Daoy (cell line): ENCODE data around the gene ATP10B. TPM values are rescaled to one million over a fixed set of nuclear protein-coding genes. Genes with fewer than 3 reads are reported as not detected.

Source experiments
- DNase-seq: peaks from one replicate; pipeline ENCODE4 v3.0.0-alpha.2; 2015; ENCODE audit warnings: low read depth
- total RNA-seq: library from RNA; depleted of rRNA; stranded (reverse); fragments of >200 nt; shearing (Covaris generic); gene quantifications from 2 replicates; pipeline ENCODE4 v1.2.3, GENCODE V29; 2014

Gene ATP10B
- total RNA-seq, 1 experiment from 2014 or later, result not detected

DNA sequence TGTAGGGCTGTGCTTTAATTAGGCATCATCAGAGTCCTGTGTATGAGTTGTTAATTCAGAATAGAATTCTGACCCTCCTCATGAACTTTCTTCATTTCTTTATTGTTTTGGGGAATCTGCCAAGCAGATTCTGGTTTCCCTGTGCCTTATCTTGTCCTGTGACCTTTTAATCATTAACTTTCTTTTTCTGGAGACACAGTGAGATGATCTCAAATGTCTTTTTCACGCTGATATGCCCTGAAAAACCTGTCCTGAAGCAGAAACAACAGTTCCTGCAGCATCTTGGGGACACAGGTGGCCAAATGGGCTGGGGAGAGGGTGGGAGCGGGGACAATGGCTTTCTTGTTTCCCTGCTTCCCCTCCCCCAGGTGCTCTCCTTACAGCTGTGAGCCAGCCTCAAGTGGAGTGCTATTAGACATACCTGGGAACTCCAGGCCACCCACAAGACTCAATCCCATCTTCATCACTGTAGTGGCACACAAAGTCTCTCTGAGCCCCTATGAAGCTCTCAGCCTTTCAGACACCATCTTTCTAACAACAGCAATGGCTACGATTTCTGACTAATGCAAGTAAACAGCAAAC, 213.8 kb downstream of the ATP10B start:
- DNase-seq, result no peak

DNA sequence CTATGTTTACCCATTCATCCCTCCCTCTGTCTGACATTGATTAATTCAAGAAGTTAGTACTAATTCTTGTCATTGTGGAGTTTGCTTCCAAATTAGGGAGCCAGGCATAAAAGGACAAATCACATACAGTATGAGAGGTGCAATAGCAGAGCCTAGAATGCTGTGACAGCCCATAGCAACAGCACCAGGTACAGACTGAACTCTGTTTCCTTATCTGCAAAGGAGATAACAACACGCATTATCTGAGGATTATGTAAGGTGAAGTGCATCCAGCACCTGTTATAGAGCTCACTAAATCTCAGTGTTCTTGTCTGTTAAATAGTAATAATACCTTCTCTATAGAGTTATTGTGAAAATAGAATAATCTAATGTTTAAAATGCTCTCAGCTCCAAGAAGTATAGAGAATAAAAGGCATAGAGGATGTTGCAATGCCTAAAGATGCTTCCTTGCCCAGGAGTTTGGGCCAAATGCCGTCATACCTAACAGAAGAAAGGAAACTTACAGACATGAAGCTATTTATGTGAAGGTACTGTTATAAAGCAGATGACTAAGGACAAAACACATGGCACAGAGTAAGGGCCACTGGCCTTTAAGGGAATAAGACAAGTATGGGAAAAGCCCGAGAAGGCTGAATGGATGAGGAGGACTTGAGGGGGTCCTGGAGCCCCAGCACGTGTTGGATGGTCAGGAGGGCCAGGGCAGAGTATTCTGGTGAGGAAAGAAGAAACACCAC, 214.5 kb downstream of the ATP10B start:
- no peak for DNase-seq

DNA sequence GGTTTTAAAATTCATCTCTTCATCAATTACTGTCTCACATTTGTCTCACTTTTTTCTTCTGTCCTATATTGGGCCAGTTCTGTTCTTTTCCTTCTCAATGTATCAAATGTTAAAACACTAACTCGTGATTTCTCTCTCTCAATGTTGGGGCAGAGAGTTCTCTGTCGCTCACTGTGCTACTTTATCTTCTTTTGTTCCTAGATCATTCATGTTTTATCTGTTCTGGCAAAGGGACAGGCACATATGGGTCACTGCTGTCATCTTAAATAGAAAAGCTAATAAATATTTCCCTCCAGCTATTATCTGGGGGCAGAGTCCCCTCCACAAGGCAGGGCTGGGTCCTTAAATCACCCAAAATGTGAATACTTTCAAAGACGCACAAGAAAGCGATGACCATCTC, 216.3 kb downstream of the ATP10B start:
- no peak for DNase-seq

DNA sequence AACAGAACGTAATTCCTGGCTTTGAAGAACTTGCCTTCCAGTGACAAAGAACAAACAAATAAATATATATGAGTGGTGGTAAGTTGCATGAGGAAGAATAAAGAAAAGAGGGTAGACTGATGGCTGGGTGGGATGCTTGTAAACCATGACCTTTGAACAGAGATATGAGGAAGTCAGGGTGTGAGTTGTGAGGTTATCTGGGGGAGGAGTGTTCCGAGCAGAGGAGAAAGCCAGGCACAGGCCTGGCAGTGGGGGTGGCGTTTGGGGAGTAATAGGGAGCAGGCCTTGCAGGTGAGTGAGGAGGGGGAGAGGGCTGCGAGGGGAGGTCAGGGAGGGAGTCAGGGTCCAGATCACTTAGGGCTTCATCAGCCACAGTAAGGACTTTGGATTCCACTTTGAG, 217.0 kb downstream of the ATP10B start:
- no peak for DNase-seq

DNA sequence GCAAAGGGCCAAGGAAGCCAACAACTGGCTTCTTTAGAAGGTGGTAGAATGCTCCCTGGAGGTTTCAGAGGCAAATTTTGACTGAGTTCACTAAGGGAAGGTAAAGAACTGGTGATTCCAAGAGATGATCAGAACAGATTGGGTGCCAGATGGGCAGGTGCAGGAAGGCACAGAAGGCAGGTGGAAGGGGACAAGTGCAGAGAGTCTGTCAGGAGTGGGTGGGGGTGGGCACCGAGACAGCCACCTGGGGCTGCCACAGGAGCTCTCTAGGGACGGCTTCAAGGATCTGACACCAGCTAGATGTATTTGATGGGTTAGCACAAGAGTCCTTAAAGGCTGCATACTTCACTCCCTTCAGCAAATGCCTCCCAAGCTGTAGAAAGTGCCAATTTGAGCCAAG, 223.0 kb downstream of the ATP10B start:
- no peak for DNase-seq

DNA sequence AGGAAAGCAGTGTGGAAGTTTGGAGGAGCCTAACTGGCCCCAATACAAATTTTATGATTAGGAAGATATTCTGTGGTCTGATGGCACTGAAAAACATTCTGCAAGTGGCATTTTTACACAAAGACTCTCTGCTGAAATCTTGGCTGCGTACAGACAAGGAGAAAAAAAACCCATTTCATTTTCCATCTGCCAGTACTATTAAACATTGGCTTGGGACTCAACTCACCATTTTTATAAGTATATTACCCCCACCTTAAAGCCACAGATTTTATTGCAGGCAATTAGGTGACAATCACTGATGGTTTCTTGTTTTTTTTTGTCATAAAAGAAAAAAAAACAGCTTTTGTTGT, 223.4 kb downstream of the ATP10B start:
- no peak for DNase-seq

DNA sequence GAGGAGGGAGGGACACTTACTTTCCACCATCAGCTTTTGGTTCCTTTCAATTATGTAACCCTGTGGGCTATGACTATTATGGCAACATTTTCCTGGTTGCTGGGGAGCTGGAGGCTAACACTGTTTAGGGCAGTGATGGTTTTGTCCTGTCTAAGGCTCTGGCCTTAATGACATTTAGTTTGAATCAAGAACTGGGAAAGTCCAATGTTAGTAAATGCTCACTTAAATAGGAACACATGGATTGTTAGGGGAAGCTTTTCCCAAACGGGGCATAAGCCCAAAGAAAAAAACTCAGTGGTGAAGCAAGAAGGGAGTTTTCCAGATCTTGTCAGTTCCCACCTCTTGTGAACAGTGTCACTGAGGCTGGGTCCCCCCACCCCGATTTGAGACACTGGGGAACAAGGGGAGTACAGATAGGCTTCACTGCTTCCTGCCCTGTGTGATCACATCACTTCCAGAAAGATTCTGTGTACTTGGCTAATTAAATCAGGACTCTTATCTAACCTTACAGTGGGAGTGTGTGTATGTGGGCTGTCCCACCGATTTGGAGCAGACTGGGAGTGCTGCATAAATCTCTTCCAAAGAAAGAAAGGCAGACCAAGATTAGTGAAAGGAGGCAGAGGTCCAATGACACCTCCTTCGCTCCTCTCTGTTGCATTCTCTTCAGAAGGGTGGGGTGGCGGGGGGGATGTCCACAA, 223.9 kb downstream of the ATP10B start:
- no peak for DNase-seq

DNA sequence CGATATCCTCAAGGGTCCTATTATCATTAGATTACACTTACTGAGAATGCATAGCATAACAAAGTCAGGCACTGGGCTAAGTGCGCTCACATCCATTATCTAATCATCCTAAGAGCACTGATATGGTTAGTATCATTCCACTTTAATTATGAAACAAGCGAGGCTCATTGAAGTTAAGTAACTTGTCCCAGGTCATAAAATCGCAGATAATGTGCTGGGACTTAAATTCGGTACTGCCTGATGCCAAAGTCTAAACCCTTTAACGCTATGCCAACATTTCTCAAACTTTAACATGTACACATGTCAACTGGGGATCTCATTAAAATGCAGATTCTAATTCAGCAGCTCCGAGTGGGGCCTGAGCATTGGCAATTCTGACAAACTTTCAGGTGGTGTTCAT, 225.7 kb downstream of the ATP10B start:
- DNase-seq, result no peak

DNA sequence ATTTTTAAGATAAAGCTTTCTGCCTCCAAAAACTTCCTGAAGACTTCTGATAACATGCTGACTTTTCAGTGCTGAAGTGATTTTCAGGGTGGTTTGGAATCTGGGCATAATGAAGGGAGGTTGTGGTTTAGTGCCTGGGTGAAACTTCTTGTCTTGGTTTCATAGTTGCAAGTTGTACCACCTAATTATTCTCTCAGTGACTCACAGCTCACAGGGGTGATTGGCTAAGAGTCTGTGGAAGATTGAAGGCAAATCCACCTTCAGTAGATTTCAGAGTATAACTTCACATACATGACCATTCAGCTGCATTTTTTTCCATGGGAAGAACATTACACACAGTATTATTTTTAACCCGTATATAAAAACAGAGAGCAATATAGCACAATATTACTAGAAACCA, 230.5 kb downstream of the ATP10B start:
- peak; percentile 22 for DNase-seq

DNA sequence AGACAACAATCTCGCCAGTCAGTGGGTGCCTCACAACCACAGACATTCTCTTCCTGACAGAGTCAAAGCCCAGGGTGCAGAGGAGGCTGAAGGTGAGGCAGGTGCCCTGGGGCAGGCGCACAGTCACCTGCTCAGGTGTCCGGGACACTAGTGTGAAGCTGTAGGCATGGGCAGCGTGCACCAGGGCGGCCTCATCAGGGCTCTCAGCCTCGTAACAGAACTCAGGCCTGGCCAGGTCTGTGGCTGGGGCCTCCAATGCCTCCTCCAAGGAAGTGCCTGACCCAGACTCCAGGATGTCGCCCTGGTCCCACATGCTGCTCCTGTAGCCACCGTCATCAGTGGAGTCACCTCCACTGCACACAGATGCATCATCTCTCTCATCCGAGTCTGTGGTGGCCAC, 231.6 kb downstream of the ATP10B start:
- DNase-seq, result no peak

DNA sequence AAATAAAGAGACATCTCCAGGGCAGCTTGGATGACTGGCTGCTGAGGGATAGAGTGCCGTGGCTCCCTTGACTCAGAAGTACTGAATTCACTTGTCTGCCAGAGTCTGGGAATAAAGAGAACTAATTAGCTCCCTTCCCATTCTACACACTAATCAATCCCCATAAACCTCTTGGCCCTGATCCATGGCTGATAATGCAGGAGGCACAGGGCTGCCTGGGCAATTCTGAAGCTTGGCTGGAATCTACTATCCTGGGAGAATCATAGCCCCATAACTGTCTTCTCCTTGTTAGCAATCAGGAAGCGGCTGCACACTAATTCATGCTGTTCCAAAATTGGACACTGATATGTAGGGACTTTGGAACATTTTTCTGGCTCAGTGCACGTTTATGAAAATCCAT, 232.6 kb downstream of the ATP10B start:
- no peak for DNase-seq

DNA sequence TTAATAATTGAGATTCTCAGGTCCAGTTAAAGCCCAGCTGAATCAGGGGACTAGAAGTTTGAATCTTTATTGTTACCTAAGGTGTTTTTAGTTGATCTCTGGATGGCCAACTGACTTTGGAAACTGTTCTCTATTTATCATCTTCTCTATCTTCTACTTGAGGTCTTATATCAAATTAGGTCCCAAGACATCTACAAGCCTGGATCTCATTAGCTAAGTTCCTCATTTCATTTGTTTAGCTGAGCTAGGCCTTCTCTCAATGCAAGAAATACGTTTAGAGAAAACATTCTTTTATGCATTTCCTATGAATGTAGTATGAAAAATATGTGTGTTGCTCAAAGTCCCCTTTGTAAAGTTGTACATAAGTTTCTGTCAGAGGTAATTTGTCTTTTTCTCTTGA, 233.7 kb downstream of the ATP10B start:
- no peak for DNase-seq

DNA sequence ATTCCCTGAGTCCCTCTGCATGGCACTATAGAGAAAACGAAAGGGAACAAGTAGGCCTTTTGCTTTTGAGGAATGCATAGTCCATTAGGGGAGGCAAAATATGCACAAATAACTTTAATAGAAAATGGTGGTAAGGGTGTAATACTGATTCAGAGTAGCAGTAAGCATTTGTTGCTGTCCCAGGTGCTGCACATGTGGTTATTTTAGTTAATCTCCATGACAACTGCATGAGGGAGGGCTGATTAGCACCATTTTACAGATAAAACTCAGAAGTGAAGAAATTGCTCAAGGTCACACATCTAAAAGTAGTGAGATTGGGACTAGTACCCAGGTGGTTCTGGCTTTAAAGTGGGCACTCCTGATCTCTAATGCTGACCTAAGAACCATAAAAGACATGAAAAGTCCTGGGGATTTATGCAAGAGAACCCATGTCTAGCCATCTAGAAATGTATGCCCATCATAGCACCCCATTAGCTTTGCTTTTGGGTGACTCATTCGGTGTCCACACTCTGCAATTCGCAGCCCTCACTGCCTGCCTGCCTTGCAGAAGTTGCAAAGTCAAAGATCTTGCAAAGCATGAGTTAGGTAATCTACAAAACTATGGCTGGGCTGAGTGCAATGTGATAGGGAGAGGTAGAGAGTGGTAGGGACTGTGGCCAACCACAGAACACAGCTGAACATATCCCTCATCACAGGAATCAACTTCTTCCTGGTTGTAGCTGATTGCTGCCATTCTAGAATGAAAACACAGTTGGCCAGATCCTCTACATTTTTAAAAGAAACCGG, 235.1 kb downstream of the ATP10B start:
- DNase-seq, result no peak

DNA sequence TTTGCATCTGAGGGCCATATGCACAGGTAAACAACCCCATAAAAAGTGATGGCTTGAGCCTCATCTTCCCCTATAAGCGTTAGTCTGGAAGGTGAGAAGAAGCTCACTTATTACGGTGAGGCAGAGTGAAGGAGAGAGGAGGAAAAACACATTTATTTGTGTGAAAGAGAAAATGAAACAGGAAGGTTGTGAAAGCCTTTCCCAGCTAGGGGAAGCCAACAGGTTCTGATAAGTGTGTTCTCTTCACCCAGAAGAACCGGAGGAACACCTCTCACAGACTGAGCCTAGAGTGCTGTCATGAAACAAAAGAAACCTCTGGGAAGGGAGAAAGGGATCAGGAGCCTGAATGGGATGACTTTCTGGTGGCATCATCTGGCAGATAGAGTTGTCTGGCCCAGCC, 237.9 kb downstream of the ATP10B start:
- no peak for DNase-seq

DNA sequence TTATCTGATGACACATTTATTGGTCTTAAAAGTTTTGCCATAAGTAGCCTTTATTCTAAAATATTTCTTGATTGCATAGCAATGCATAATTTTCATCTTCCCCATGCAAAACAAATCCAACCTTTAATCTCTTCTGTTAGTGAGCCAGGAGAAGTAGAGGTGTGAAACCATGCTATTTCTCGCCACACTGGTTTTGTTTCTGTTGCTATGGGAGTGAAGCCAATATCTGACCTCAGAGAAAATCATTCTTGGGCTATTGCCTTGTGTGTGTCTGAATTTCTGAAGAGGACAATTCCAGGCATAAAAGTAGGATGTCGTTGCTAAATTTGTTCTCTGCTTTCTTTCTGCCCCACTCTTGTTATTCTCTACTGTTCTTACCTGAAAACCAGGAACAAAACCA, 246.7 kb downstream of the ATP10B start:
- DNase-seq, result no peak

DNA sequence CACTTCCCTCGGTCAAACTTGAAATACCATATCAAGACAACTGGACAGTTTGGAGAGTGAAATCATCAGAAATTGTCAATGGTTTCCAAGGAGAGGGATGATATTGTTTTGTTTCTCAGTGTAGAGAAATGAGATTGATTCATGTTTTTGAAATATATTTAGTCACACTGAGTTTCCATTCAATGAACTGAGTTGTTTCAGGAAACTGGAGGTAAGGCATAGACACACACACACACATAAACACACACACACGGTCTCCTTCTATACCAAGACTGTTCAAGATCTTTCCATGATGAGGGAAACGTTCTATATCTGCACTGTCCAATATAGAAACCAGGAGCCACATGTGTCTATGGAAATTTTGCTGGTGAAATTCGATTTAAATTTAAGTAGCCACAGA, 247.5 kb downstream of the ATP10B start:
- DNase-seq, result no peak

DNA sequence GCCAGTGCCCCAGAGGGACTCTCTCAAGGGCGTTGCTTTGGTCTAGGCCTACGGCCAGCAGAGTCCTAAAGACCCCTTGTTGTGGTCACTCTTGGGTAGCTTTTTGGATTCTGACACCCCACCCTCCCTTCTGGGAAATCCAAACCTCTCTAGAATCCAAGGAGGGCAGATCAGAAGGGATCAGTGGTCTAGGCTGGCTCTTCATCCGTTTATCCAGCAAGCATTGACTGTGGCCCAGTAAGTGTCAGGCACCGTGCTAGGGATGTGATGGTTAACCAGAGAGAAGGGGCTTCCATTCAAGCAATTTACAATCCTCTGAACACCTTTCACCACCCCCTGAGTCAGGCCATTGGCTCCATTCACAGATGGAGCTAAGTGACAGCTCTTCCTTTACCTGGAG, 249.3 kb downstream of the ATP10B start:
- no peak for DNase-seq

DNA sequence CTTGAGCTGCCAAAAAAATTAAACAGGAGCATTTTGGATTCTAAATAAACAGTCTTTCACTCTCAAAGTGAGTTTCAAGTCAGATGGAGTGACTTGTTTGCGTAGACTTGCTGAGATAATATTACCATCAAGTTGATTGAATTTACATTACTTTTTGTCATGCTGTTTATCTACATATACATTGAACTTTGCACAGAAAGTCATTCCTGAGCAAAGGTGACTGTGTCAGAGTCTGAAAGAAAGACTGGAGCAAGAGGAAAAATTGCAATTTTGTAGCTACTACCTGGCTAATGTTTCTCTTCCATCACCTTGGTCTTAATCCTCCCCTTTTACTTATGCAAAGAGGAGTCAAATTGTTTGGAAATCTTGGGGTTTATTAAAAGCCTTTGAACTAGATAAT, 251.0 kb downstream of the ATP10B start:
- DNase-seq, result no peak

DNA sequence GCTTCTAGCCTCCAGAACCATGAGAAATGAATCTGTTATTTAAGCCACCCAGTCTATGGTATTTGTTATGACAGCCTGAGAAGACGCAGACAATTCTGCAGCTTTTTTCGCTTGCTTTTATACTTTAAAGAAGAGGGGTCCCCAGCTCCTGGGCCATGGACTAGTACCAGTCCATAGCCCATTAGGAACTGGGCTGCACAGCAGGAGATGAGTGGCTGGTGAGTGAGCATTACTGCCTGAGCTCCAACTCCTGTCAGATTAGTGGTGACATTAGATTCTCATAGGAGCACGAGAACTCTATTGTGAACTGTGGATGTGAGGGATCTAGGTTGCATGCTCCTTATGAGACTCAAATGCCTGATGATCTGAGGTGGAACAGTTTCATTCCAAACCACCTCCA, 278.7 kb downstream of the ATP10B start:
- no peak for DNase-seq

DNA sequence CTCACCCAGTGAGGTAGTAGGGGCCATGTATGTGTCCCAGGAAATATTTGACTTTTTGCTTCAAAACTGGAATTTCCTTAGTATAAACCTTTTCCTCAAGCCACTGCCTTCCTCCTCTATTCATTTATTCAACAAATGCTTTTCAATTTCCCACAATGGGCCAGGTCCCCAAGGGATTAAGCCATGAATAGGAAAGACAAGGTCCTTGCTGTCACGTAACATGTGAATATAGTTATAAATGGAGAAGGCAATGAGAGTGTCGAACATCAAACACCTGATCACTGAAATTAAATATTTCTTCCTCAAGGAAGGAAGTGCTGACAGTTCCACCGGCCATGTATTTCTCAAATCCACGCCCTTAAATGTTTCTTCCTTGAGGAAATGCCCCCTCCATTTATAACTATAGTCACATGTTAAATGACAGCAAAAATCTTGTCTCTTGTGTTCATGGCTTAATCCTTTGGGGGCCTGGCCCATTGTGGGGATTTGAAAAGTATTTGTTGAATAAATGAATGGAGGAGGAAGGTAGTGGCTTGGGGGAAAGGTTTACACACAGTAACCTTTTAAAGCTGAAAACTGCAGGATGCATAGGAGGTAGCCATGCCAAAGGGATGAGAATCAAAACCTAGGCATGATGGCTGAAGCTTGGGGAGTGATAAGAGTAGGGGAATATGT, 284.8 kb downstream of the ATP10B start:
- DNase-seq, result no peak

DNA sequence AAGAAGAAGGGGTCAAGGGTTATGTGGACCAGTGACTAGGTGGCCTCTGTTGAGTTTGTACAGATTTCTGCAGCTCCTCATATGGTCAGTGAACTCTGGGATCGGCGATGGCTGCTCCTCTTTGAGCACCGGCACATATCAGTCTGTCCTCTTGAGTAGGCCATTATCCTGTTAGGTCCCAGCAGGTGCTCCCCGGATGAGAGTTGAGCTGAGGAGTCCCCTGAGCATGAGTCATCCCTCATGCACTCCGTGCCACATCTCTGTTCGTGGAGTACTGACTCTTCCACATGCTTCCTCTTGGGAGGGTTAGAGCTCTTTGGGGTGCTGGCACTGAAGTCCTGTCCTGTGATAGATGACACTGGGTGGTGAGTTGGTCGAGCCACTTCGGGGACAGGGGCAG, 286.6 kb downstream of the ATP10B start:
- peak; percentile 59 for DNase-seq

DNA sequence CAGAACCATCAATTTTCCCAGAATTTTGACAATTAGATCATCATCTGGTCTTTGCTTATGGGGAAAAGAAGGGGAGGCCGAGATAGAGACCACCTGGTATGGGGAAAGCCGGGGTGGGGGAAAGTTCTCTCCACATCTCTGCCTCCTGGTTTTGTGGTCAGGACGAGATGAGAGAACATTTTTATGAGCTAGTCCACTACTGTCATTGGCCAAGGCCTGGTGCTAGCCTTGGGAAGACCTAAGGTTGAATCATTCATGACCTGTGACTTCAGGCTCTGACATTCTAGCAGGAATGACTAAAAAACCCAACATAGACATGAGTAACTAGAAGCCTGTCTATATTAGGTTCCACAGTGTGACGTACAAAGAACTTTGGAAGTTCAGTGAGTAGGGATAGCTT, 295.2 kb downstream of the ATP10B start:
- DNase-seq, result peak; percentile 58
